HG02943 (cell line): ENCODE measurements around the gene PER2.
"Not testable (repeated sequence)": the region's sequence is repeated elsewhere in the genome, so short reads cannot be mapped to it uniquely, and the experiment has no call there.

Source experiments
- ATAC-seq: cut with Tn5 transposase; IDR thresholded peaks from one replicate; pipeline ENCODE4 v1.9.1; 2021; ENCODE audit warnings: mild to moderate bottlenecking, low read depth, moderate library complexity; ENCODE audit not compliant: unreplicated experiment

Gene PER2

DNA sequence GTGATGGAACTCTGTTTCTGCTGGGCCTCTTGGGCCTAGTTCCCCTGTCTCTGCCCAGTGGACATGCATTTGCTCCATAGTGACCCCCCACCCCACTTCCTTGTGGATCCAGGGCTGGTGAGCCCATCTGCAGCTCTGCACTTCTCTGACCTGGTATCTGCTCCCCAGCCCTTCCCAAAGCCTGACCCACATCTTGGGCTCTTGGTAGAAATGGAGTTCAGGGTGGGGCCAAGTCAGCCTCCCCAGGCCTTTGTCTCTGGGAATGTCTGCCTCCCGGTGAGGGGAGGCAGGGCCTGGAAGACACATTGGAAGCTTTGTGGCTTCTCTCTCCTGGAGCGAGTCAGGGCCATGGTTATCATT lies 25.6 kb upstream of the PER2 start:
- ATAC-seq: no peak

DNA sequence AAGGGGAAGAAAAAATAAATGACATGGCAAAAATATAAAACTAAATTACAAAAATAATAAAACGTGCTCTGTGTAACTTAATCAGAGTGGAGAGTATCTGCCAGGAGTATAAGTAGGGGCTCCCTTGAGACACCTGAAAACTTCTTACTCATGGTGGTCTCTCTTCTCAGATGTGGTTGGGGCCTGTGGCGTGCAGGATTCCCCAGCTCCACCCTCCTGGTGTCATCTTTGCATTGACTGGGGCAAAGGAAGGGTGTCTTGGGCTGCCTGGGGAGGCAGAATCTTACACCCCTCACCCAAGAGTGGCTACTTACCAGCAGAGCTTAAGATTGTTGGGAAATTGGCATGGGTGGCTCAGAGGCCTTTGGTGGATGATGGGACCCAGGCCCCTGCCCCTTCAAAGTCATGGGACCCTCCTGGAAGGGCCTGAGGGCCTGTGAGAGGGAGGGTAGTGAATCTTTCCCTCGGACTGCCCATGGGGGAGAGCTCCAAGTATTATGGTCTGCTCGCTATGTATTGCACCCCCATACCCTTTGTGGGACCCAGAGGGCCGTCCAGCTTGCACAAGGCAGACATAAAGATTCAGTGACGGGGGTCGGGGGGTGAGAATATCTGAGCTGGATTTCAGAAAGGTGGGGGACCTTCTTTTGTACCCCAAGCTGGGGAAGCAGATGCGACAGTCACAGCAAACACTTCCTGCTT lies 25.0 kb upstream of the PER2 start:
- no peak for ATAC-seq

DNA sequence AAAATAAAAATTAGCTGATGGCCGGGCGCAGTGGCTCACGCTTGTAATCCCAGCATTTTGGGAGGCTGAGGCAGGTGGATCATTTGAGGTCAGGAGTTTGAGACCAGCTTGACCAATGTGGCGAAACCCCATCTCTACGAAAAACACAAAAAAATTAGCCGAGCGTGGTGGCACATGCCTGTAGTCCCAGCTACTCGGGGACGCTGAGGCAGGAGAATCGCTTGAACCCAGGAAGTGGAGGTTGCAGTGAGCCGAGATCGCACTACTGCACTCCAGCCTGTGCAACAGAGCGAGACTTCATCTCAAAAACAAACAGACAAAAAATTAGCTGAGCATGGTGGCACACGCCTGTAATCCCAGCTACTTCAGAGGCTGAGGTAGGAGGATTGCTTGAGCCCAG lies 22.3 kb upstream of the PER2 start:
- not testable (repeated sequence) for ATAC-seq

DNA sequence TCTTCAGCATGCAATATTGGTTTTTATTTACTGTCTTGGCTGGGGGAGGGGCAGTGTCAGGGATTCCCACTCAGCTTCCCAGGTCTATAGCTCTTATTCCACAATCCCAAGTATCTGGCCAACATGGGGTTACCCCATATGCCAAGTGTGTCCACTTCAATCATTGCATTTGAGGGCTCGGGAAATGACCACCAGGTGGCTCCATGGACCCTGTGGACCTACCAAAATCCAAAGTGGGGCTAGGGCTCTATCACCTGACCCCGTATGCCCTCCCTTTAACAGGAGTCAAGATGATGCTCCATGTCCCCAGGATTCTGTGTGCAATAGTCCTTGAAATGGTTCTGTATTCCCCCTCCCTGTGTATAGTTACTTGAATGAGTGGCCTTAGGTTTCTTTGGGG lies 19.8 kb upstream of the PER2 start:
- ATAC-seq: no peak

DNA sequence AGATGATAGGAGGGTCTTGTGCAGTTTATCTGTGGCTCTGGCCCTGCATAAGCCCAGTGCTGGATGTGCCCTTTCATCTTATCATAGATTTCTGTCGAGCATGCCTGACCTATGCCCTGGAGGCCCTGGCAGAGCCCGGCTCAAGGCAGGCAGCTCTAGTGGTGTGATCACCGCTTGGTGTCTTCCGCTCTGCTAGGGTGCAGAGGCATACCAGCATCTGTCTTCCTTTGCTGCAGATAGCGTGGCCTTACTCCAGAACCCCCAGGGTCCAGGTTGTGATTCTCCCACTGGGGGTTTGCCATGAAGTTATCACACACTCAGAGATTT lies 18.2 kb upstream of the PER2 start:
- ATAC-seq: no peak

DNA sequence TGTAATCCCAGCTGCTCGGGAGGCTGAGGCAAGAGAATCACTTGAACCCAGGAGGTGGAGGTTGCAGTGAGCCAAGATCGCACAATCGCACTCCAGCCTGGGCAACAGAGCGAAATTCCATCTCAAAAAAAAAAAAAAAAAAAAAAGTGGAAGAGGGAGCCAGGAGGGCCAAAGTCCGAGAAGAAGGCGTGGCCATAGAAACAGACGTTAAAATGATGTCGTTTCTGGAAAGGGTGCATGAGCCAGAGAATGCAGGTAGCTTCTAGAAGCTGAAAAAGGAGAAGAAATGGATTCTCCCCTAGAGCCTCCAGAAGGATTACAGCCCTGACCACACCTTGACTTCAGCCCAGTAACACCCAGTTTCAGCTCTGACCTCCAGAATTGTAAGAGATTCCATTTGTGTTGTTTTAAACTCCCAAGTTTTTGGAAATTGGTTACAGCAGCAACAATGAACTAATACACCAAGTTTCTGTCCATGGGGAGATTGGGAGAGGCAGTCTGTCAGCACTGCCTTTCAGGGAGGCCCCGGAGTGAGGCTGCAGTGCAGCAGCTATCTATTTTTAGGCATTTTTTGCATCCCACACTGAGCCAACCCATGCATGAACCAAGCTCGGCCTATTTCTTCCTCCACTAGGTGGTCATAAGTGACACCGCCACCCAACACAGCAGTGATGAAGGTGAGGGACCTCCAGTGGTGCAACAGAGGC lies 17.7 kb upstream of the PER2 start:
- ATAC-seq: no peak

DNA sequence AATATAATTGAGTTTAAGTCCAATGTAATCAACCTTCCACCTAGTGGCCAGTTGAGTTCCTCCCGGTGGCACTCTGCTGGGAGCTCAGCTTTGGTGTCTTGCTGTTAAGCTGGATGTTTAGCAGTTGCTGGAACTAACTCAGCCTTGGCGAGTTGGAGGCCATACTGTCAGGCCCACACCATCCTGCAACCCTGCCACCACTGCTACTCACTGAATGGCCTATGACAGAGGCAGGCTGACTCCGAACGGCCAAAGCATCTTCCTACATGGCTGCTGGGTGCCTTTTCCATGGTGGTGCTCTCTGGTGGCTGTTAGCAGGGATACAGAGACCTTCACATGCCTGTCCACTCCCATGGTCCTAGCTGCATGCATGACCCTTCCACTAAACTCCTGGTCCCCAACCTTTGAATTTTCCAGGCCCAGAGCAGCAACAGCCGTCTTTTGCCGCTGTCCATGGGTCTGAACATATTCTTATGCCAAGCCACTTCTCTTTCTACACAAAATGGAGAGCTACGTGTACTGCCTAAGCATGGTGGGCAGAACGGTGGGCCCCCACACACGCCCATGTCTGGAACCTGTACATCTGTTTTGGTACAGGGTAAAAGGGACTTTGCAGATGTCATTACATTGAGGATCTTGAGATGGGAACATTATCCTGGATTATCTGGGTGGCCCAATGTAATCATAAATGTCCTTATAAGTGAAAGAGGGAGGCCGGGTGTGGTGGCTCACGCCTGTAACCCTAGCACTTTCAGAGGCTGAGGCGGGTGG lies 16.9 kb upstream of the PER2 start:
- no peak for ATAC-seq

DNA sequence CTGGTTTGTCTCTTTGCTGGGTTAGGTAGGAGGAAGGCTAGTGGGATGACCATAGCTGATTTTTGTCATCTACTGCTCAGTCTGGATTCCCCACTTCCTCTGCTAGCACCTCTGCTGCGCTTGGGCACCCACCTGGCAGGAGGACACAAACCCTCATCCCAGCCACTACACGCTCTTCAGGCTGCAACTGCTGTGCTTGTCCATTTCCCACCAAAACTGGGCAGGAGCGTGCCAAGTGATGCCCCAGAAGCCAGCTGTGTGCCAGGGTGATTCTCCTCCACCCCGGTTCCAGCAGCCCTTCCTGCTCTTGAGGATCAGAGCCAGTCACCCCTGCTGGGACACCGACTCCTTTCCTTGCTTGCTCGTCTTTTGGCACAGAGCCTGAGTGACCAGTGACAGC lies 15.7 kb upstream of the PER2 start:
- ATAC-seq: no peak

DNA sequence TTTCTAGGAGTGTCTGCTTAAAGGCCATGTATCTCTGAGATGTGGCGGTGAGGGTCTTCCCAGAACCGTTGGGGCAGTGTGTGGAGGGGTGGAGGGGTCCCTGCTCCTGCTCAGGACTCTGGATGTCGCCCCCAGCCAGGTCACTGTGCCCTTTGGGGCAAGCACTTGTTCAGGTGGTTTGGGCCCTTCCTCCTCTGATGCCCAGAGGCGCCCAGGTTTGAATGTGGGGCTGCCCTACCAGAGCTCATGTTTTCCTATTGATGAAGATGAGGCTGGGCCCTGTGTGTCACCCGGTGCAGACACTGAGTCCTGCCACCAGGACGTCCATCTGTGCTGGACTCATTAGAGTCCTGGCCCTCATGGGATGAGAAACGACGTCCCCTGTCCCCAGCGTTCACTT lies 14.3 kb upstream of the PER2 start:
- ATAC-seq: no peak

DNA sequence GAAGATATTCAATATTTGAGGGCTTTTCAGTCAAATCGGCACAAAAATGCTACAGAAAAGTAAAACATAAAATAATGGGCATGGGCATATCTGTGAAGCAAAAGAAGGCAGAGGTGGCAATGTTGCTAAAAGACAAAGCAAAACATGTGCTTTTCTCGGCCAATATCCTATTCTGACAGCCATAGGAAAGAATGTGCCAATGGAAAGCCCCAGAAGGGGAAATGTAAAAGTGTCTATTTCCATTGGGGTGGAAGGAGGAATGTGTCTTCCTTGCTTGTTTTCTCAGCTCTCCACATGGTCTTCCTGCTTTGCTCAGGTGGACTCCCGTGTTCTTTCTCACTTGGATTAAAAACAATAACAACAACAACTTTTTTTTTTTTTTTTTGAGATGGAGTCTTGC lies 13.7 kb upstream of the PER2 start:
- no peak for ATAC-seq

DNA sequence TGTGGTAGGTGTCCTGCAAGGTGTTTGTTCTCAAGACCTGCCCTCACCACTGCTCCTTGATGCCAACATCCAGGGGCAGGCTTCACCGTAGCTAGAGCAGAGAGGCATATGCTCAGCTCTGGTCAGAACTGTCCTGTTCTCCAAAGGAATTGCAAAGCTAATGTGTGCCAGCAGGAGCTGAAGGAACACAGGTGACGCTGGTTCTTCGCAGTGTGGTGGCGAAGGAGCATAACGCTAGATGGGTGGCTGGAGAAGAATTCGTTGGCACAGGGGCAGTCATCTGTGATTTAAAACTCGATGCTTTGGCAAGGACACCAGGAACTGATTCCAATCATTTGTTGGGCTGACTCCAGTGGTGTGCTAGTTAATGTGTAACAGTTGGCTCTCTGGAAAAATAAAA lies 11.4 kb upstream of the PER2 start:
- no peak for ATAC-seq

DNA sequence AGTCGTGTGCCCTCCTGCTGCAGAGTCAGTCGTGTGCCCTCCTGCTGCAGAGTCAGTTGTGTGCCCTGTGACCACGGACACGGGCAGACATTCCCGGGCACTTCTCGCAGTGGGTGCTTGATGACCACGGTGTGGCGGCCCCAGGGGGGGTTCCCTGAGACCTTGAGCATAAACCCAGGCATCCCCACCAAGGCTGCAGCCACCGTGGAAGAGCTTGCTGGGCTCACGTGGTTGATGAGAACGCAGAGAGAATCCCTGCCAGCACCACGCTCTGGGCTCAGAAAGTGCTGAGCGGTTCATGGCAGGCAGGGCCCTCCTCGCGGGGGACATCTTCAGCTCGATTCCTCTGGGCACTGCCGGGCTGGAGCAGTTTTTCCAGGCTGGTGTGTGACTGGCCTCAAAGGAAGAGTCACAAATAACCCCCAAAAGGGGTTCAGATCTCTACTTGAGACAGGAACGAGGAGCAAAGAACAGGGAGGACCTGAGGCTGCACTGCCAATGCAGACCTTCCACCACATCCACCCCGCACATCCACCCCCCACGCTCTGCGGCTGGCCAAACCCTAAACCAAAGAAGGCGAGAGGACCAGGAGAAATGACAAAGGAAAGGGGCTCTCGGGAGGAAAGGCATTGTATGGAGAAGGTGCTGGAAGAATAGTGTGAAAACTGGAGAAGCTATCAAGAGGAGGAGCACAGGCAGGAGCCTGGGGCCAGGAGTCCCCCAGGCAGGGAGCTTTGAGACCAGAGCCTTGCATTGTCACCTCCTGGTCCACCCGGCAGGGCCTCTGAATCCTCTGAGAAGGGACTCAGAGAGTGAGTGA lies 8.4 kb upstream of the PER2 start:
- no peak for ATAC-seq

DNA sequence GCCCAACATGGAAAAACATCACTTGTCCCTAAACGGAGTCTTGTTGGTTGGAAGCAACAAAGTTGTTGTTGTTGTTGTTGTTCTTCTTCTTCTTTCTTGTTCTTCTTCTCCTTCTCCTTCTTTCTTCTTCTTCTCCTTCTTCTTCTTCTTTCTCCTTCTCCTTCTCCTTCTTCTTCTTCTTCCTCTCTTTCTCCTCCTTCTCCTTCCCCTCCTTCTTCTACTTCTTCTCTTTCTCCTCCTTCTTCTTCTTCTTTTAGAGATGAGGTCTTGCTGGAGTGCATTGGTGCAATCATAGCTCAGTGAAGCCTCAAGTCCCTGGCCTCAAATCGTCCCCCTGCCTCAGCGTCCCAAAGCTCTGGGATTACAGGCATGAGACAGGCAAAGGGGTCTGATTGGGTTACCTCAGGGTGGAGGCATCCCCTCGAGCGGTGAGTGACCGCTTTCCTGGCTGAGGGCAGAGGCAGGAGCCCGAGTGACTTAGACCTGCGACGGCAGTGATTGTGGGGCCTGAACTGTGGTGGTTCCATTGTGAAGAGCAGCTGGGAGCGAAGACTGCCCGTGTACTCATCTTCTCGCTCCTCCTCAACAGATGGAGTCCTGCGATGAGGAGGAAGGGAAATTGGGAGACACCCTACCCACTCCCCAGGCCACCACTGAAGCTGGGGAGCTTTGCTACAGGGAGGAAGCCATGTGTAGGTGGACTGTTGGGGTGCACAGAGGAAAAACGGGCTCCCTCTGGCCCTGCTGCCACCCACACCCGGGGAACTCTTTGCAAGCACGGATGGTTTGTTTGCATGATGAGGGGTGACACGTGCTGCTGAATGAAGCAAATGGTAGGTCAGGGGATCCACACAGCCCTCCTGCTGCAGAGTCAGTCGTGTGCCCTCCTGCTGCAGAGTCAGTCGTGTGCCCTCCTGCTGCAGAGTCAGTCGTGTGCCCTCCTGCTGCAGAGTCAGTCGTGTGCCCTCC lies 7.0 kb upstream of the PER2 start:
- no peak for ATAC-seq

DNA sequence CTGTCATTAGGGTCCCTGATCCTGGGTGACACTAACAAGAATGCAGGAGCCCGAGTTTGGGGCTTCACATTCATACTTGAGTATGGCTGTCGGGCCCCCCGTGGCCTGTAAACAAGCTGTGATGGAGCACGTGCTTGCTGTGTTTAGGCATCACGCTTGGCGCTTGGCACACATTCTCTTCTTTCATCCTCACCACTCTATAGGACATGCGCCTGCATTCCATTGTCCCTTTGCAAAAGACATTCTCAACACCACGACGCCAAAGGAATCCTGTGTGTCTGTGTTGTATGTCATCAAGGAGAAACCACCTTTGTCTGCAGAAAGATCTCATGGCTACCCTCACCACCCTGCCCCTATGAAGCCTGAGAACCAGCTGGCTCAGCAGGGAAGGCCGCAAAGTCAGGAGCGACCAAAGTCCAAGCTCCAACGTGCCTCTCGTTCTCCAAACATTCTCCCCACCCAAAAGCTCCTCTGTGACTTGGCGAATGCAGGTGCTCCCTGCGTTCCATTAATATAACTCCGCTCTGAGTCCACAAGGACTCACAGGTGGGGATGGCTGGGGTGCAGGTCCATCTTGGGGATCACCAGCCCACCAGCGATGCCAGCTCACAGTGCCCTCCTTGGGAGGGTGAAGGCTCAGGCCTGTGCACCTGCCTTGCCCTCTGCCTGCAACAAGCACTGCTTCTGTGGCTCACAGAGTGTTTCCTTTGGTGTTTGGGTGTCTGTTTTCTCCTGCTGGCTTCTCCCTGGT lies 6.2 kb upstream of the PER2 start:
- no peak for ATAC-seq

DNA sequence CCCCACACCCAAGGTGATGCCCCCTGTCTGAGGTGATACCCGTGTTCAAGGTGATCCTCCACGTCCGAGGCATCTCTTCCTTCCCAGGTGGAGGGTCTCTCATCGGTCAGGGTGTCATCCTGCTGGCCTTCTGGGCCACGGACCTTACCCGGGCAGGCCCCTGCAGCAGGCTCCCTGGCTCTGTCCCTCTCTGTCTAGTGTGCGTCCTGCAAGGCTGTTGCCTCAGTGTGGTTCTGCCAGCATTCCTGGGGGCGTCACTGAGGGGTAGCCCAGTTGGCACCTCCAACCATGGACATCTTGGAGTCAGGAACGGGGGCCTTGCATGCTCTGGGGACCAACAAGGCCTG lies 5.6 kb upstream of the PER2 start:
- no peak for ATAC-seq

DNA sequence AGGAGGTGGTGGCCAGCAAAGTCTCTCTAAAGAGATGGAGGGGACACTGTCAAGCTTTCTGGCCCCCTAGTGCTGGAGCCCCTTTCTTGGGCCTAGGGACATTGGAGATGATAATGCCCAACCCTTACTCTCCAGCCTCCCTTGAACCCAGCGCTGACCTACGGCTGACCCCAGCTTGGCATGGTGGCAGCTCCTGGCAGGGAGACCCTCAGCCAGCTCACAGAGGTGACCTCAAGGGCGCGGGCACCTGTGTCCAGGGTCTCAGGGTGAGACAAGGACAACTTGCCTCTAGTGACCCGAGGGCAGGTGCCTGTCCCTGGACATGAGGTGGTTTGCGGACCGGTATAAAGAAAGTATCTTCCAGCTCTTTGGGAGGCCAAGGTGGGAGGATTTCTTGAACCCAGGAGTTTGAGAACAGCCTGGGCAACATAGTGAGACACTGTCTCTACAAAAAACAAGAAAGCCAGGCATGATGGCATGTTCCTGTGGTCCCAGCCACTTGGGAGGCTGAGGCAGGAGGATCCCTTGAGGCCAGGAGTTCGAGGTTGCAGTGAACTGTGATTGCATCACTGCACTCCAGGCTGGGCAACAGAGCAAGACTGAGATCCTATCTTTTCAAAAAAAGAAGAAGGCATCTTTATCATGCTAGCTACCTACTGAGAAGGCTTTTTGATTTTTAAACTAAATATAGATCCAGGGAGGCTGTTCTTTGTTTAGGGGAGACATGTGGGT lies 3.3 kb upstream of the PER2 start:
- no peak for ATAC-seq

DNA sequence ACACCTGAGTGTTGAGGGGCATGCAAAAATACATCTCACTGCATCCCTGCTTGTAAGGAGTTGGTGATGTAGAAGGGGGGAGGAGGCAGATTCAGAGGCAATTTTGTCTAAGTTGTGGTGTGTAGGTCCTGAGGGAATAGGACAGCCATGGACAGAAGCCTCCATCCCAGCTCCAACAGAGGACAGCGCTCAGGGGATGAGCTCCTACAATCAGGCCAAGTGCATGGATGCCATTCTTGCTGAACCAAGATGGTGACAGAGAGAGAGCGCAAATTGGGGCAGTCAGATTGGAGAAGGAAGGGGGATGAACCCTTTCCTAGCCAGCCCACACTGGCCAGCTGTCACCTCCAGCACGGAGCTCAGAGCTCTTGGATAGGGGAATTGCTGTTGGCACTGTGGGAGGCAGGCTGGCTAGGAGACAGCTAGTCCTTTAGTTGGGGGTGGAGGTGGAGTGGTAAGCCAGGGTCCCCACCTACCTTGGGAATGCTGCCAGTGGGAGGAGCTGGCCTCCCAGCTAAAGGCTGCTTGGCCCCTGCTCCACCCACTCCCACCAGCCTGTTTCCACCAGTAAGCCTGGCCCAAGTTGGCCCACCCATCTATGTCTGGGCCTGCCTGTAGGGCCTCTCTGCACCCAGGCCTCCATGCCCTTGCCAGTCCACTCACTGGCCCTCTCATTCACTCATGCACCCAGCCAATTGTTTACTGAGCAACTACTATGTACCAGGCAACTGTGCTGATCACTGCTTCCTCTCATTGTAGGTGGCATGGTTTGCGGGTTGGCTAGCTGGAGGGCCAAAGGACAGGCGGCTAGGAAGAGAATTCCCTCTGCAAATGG lies 2.5 kb upstream of the PER2 start:
- ATAC-seq: no peak

DNA sequence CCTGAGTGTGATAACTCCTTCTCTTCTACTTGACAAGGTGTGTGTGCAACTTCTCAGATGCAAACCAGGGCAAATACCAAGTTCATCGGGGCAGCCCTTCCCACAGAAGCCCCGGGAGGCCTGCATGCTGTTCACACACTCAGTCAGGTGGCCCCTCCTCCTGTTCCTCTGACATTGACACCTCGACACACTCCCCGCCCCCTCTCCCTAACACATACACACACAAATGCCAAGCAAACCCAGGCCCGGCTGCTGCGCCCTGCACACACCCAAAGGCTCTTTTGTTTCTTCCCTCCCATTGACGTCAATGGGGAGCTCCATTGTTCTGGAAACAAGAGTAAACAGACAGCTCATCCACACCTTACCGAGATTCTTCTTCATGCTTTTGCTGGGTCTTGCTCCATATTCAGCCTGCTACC lies 1.7 kb upstream of the PER2 start:
- no peak for ATAC-seq
